Activated CD4-positive, alpha-beta T cell treated with anti-CD3 and anti-CD28 coated beads for 48 hours (primary cell): Measurements from ENCODE around the gene CALN1.
"Not testable (repeated sequence)": the region's sequence is repeated elsewhere in the genome, so short reads cannot be mapped to it uniquely, and the experiment has no call there.

Experiments used
- DNase-seq: peaks from one replicate; pipeline ENCODE4 v3.0.0-alpha.2; 2020

Gene CALN1

GRCh38 chr7:72412121-72412618 is at the start of gene CALN1:
Gene CALN1 (minus strand): TSS chr7:72412338.
- DNase-seq, result not testable (repeated sequence)

- DNase-seq, result no peak
These were observed 41.3 kb upstream of the CALN1 start for GRCh38 chr7:72453471-72453870.

GRCh38 chr7:72447465-72448204 is 35.5 kb upstream of the CALN1 start:
- no peak for DNase-seq

- DNase-seq, result no peak
These were observed 34.7 kb upstream of the CALN1 start for GRCh38 chr7:72446591-72447462.

GRCh38 chr7:72446131-72446530 is 34.0 kb upstream of the CALN1 start:
- no peak for DNase-seq

- DNase-seq, result no peak
These were observed 33.4 kb upstream of the CALN1 start for GRCh38 chr7:72445580-72445979.

- DNase-seq, result no peak
These were observed 32.9 kb upstream of the CALN1 start for GRCh38 chr7:72445075-72445474.

- no peak for DNase-seq
These were observed 32.1 kb upstream of the CALN1 start for GRCh38 chr7:72444026-72444776.

GRCh38 chr7:72441791-72442190 is 29.7 kb upstream of the CALN1 start:
- DNase-seq, result no peak

- DNase-seq, result no peak
These were observed 26.4 kb upstream of the CALN1 start for GRCh38 chr7:72438491-72438890.

- no peak for DNase-seq
These were observed 25.5 kb upstream of the CALN1 start for GRCh38 chr7:72437610-72438009.

- DNase-seq, result no peak
These were observed 25.0 kb upstream of the CALN1 start for GRCh38 chr7:72437061-72437585.

GRCh38 chr7:72435925-72436480 is 23.9 kb upstream of the CALN1 start:
- no peak for DNase-seq

GRCh38 chr7:72435366-72435765 is 23.2 kb upstream of the CALN1 start:
- no peak for DNase-seq

GRCh38 chr7:72430531-72430930 is 18.4 kb upstream of the CALN1 start:
- DNase-seq, result no peak

GRCh38 chr7:72429316-72429715 is 17.2 kb upstream of the CALN1 start:
- no peak for DNase-seq

GRCh38 chr7:72416846-72417245 is 4.7 kb upstream of the CALN1 start:
- DNase-seq, result no peak

- DNase-seq, result no peak
These were observed 3.4 kb upstream of the CALN1 start for GRCh38 chr7:72415586-72415985.

GRCh38 chr7:72413886-72414285 is 1.7 kb upstream of the CALN1 start:
- no peak for DNase-seq

GRCh38 chr7:72413290-72413689 is 1.2 kb upstream of the CALN1 start:
- no peak for DNase-seq

GRCh38 chr7:72411419-72411818 is 719 bp downstream of the CALN1 start:
- no peak for DNase-seq

- DNase-seq, result no peak
These were observed 2.5 kb downstream of the CALN1 start for GRCh38 chr7:72409638-72410015.
